Midbrain (tissue), 1 donor: ENCODE data around the gene LDHD.

Source experiments
- DNase-seq: peaks from one replicate; lab custom pipeline; 2025; lab: John Stamatoyannopoulos, UW

The LDHD gene

GRCh38 chr16:75062976-75063346 is 53.6 kb downstream of the LDHD start:
- no peak for DNase-seq

- DNase-seq = no peak
These were observed 54.2 kb downstream of the LDHD start for GRCh38 chr16:75062135-75062975.
